GM13976 (cell line): ENCODE measurements around the gene ABR.

ENCODE experiments used
- DNase-seq: peaks from one replicate; pipeline ENCODE4 v3.0.0; 2012; ENCODE audit warnings: low spot score
- CTCF ChIP-seq: IDR thresholded peaks from 2 replicates; pipeline ENCODE4 v1.5.1; 2012; ENCODE audit warnings: borderline replicate concordance, mild to moderate bottlenecking; ENCODE audit not compliant: insufficient read depth; ENCODE audit errors: extremely low read depth, missing control alignments, control extremely low read depth
- in situ Hi-C: fragments of 300-500 bp; cut with MboI; formaldehyde crosslinking; loops from one replicate; pipeline ENCODE4 v1.12.0; 2022; ENCODE audit warnings: low sequenced_read_pairs, mixed read lengths, inconsistent platforms; ENCODE audit not compliant: unreplicated experiment

The ABR gene

GRCh38 chr17:1011760-1012735 lies 167.7 kb downstream of the ABR start:
- in situ Hi-C loops = no loop called here
- no peak for DNase-seq
- TF ChIP-seq CTCF = no peak

- DNase-seq = no peak
- no peak for TF ChIP-seq CTCF
- in situ Hi-C loops = no loop called here
These were observed 168.6 kb downstream of the ABR start for GRCh38 chr17:1011138-1011537.

- no peak for TF ChIP-seq CTCF
- in situ Hi-C loops = no loop called here
- no peak for DNase-seq
These were observed 169.2 kb downstream of the ABR start for GRCh38 chr17:1010586-1010985.

- in situ Hi-C loops = no loop called here
- DNase-seq = no peak
- no peak for TF ChIP-seq CTCF
These were observed 169.7 kb downstream of the ABR start for GRCh38 chr17:1010086-1010450.

GRCh38 chr17:1009229-1010085 lies 170.3 kb downstream of the ABR start:
- in situ Hi-C loops = no loop called here
- DNase-seq = no peak
- no peak for TF ChIP-seq CTCF

- no peak for TF ChIP-seq CTCF
- no peak for DNase-seq
- in situ Hi-C loops = no loop called here
These were observed 171.6 kb downstream of the ABR start for GRCh38 chr17:1008008-1008761.
